GM23248 (cell line): ENCODE measurements around the gene INTS7. TPM values are rescaled to one million over a fixed set of nuclear protein-coding genes. Genes with fewer than 3 reads are reported as not detected.
A peak's percentile ranks its signal among the peaks of the same experiment; 100 is the strongest.

Experiments used
- DNase-seq: peaks from one replicate; pipeline ENCODE4 v3.0.0-alpha.2; 2015
- H2AFZ ChIP-seq: fragments of 200-600 bp; sonication (generic); 2 replicates; pipeline ENCODE4 v1.6.1; 2016; ENCODE audit warnings: antibody characterized with exemption
- H3F3A ChIP-seq: fragments of 200-600 bp; sonication (generic); 2 replicates; pipeline ENCODE4 v1.6.1; 2016; ENCODE audit warnings: mild to moderate bottlenecking, antibody characterized with exemption, mixed run types; ENCODE audit not compliant: insufficient read depth
- H3K27ac ChIP-seq: fragments of 200-600 bp; sonication (generic); 2 replicates; pipeline ENCODE4 v1.5.1; 2016; ENCODE audit warnings: mild to moderate bottlenecking
- H3K27me3 ChIP-seq: fragments of 200-600 bp; sonication (generic); replicated peaks from 2 replicates; pipeline ENCODE4 v1.6.1; 2016; ENCODE audit warnings: mild to moderate bottlenecking; ENCODE audit not compliant: insufficient read depth
- H3K36me3 ChIP-seq: fragments of 200-600 bp; sonication (generic); 2 replicates; pipeline ENCODE4 v1.6.1; 2016; ENCODE audit warnings: low read depth, mild to moderate bottlenecking
- H3K4me1 ChIP-seq: fragments of 200-600 bp; sonication (generic); 2 replicates; pipeline ENCODE4 v1.6.1; 2016; ENCODE audit warnings: mild to moderate bottlenecking; ENCODE audit not compliant: insufficient read depth
- H3K4me2 ChIP-seq: fragments of 200-600 bp; sonication (generic); one replicate; pipeline ENCODE4 v1.6.1; 2016; ENCODE audit warnings: mild to moderate bottlenecking; ENCODE audit not compliant: unreplicated experiment
- H3K4me3 ChIP-seq: fragments of 200-600 bp; sonication (generic); 2 replicates; pipeline ENCODE4 v1.5.1; 2016; ENCODE audit warnings: mild to moderate bottlenecking
- H3K79me2 ChIP-seq: fragments of 200-600 bp; sonication (generic); 2 replicates; pipeline ENCODE4 v1.6.1; 2016; ENCODE audit warnings: mild to moderate bottlenecking; ENCODE audit not compliant: insufficient read depth
- H3K9ac ChIP-seq: fragments of 200-600 bp; sonication (generic); 2 replicates; pipeline ENCODE4 v1.6.1; 2016; ENCODE audit warnings: mild to moderate bottlenecking
- H3K9me2 ChIP-seq: fragments of 200-600 bp; sonication (generic); 2 replicates; pipeline ENCODE4 v1.6.1; 2016; ENCODE audit warnings: mixed run types, mild to moderate bottlenecking, moderate library complexity; ENCODE audit not compliant: insufficient read depth
- H3K9me3 ChIP-seq: fragments of 200-600 bp; sonication (generic); one replicate; pipeline ENCODE4 v1.6.1; 2017; ENCODE audit warnings: low read depth
- H4K20me1 ChIP-seq: fragments of 200-600 bp; sonication (generic); 2 replicates; pipeline ENCODE4 v1.6.0; 2016; ENCODE audit not compliant: insufficient read depth
- EZH2 ChIP-seq: fragments of 200-600 bp; sonication (generic); IDR thresholded peaks from 2 replicates; pipeline ENCODE4 v1.6.1; 2018; ENCODE audit warnings: antibody characterized with exemption, mild to moderate bottlenecking; ENCODE audit not compliant: insufficient read depth, poor library complexity, severe bottlenecking
- EZH2phosphoT487 ChIP-seq: fragments of 200-600 bp; sonication (generic); IDR thresholded peaks from 2 replicates; pipeline ENCODE4 v1.6.1; 2018; ENCODE audit warnings: antibody characterized with exemption, moderate library complexity, mild to moderate bottlenecking, low read depth; ENCODE audit not compliant: insufficient read depth
- WGBS, 2 experiments: methylation state at CpG; one replicate each; pipeline ENCODE4 v1.1.6; 2015 to 2017; ENCODE audit warnings: low lambda C conversion rate in 2 of 2, low coverage in 1 of 2; ENCODE audit errors: missing lambda C conversion rate in 2 of 2; 5-methylcytosine and 5-hydroxymethylcytosine counted together
- in situ Hi-C: fragments of 300-500 bp; cut with MboI; formaldehyde crosslinking; loops from 2 replicates; pipeline ENCODE4 v1.15.0; 2020
- polyA plus RNA-seq: library from polyadenylated mRNA; unstranded; fragments of >200 nt; fragmentation: Nextera tagmentation; extraction: Ambion mirVana; gene quantifications from 2 replicates; pipeline ENCODE4 v1.2.1, GENCODE V29; 2016
- total RNA-seq: library from RNA; depleted of rRNA; stranded (reverse); fragments of >200 nt; shearing (Covaris generic); gene quantifications from 2 replicates; pipeline ENCODE4 v1.2.3, GENCODE V29; 2014

The INTS7 gene
- total and polyA plus RNA-seq, 2 experiments from 2014 or later: 9.8 to 12.1 TPM

DNA sequence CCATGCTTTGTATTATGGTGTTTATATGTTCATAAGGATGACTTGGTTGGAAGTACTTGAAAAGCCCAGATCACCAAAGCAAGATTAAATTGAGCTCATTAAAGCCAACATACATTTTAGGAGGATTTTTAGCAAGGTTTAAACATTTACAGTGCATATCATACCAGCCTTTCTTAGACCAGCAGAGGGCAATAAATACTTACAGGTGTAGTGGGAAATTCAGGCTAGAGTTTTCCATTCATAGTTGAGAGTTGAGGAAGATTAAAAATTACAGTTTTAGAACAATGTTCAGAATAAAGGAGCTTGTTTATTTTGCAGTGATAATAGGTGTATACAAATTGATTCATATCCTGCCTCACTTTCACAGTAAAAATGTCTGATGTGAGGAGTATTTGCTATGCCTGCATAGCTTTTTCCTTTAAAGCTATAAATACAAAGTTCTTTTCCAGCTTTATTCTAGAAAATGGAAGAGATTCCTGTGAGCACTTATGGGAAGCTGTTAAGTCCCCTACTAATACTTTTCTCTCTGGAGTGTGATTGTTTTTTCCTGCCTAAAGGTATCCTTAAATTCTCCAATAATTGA lies 35.5 kb upstream of the INTS7 start:
- Histone ChIP-seq H3K9me3 (no peaks in the 10 kb centered on the region), H3K27ac (no peak overlapping the region), H3K9me2 (no peaks in the 10 kb centered on the region), H4K20me1 (no peaks in the 10 kb centered on the region), H3K36me3 (no peaks in the 10 kb centered on the region), H3F3A (no peaks in the 10 kb centered on the region), H2AFZ (no peak overlapping the region), H3K4me1 (no peaks in the 10 kb centered on the region), H3K4me3 (no peak overlapping the region), H3K27me3 (no peaks in the 10 kb centered on the region), H3K79me2 (no peaks in the 10 kb centered on the region), H3K4me2 (no peak overlapping the region), H3K9ac (no peak overlapping the region)
- no peak for TF ChIP-seq EZH2
- TF ChIP-seq EZH2phosphoT487: no peak
- peak; percentile 79 for DNase-seq
- in situ Hi-C loops: loop anchor here (5.0 kb wide), 1 partner anchor 301 kb away; no protein-coding TSS in a partner anchor

DNA sequence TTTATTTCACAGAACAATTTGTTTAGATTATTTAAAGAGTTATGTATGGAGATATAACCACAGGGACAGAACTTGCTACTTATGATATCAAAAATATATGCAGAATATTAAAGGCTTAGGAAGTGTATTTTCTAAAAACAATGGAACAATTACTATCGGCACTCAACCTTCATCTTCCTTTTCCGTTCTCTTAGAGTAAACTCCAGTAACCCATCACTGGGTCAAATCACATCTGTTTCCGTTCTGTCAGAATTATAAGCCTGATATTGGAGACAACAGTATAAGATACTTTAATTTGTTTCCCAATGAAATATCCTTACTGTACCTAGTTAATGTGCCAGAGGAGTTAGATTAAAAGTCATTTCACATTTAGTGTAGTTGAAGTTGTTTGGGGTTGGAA lies 32.4 kb upstream of the INTS7 start:
- H3K36me3 ChIP-seq: no peaks in the 10 kb centered on the region
- H3K4me1 ChIP-seq: no peaks in the 10 kb centered on the region
- TF ChIP-seq EZH2: no peak
- no peak for TF ChIP-seq EZH2phosphoT487
- no peaks in the 10 kb centered on the region for H3K27me3 ChIP-seq
- no peak for DNase-seq
- H4K20me1 ChIP-seq: no peaks in the 10 kb centered on the region
- H3K4me2 ChIP-seq: no peak overlapping the region
- H3K79me2 ChIP-seq: no peaks in the 10 kb centered on the region
- no peak overlapping the region for H3K27ac ChIP-seq
- H3K9me3 ChIP-seq: no peaks in the 10 kb centered on the region
- 93 to 94% methylated on average over 3 of the region's 3 CpGs for WGBS, 2 experiments
- no peaks in the 10 kb centered on the region for H3K9me2 ChIP-seq
- in situ Hi-C loops: loop anchor here (10.0 kb wide), 1 partner anchor 387 kb away; no protein-coding TSS in a partner anchor
- H3K9ac ChIP-seq: no peak overlapping the region
- H3K4me3 ChIP-seq: no peak overlapping the region
- no peaks in the 10 kb centered on the region for H3F3A ChIP-seq
- H2AFZ ChIP-seq: no peak overlapping the region

DNA sequence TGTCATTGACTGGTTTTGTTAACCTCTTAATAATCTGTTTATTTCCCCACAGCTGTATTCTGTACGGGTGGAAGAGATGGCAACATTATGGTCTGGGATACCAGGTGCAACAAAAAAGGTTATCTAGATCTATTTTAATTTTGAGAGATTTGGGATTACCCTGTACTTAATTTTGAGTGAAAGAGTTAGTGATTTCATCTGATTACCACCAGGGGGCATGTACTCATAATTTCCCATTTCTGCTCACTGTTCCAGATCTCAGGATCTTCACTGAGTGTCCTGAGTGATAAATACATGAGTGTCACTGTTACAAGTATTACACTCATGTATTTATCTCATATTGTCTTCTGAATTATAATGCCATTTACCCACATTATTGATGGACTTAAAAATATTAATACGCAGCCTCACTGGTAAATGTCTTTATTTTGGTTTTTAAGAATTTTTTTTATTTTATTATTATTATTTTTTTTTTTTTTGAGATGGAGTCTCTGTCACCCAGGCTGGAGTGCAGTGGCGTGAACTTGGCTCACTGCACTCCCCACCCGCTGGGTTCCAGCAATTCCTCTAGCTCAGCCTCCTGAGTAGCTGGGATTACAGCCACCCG lies 27.6 kb upstream of the INTS7 start:
- Histone ChIP-seq H4K20me1 (no peaks in the 10 kb centered on the region), H3K27me3 (no peaks in the 10 kb centered on the region), H3K4me3 (no peak overlapping the region), H3K9ac (no peak overlapping the region), H3F3A (no peaks in the 10 kb centered on the region), H3K9me3 (no peaks in the 10 kb centered on the region), H3K9me2 (no peaks in the 10 kb centered on the region), H2AFZ (no peak overlapping the region), H3K4me2 (no peak overlapping the region), H3K4me1 (no peaks in the 10 kb centered on the region), H3K36me3 (no peaks in the 10 kb centered on the region), H3K79me2 (no peaks in the 10 kb centered on the region), H3K27ac (no peak overlapping the region)
- in situ Hi-C loops: loop anchor here (10.0 kb wide), 1 partner anchor 392 kb away; no protein-coding TSS in a partner anchor
- no peak for TF ChIP-seq EZH2
- TF ChIP-seq EZH2phosphoT487: no peak
- 49 to 52% methylated on average over 5 of the region's 5 CpGs for WGBS, 2 experiments
- DNase-seq: peak; percentile 78

DNA sequence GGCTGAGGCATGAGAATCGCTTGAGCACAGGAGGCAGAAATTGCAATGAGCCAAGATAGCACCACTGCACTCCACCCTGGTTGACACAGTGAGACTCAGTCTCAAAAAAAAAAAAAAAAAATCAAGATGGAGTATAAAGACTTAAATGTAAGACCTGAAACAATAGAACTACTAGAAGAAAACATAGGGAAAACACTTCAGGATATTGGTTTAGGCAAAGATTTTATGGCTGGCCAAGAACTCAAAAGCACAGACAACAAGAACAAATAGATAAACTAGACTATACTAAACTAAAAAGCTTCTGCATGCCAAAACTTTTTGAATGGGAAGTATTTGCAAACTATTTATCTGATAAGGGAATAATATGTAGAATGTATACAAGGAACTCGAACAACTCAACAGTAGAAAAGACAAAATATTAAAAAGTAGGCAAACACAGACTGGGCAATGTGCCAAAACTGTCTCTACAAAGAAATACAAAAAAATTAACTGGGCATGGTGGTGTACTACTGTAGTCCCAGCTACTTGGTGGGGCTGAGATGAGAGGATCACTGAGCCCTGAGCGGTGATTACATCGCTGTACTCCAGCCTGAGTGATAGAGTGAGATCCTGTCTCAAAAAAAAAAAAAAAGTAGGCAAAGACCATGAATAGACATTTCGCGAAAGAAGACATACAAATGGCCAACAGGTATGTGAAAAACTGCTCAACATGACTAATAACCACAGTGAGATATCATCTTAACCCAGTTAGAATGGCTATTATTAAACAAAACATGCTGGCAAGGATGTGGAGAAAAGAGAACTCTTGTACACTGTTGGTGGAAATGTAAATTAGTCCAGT lies 25.5 kb upstream of the INTS7 start:
- Histone ChIP-seq H3K36me3 (peaks cover 4% of the 10 kb centered on the region; the same call in 1 of the 2 replicates), H3K9me3 (no peaks in the 10 kb centered on the region), H3K27me3 (no peaks in the 10 kb centered on the region), H3K27ac (no peak overlapping the region), H3F3A (no peaks in the 10 kb centered on the region), H3K9me2 (no peaks in the 10 kb centered on the region), H3K4me3 (no peak overlapping the region), H4K20me1 (no peaks in the 10 kb centered on the region), H3K79me2 (no peaks in the 10 kb centered on the region), H2AFZ (no peak overlapping the region), H3K9ac (no peak overlapping the region), H3K4me1 (no peaks in the 10 kb centered on the region), H3K4me2 (no peak overlapping the region)
- TF ChIP-seq EZH2phosphoT487 (no peak), EZH2 (no peak)
- DNase-seq: peak; percentile 27
- 80 to 81% methylated on average over 6 of the region's 6 CpGs for whole genome bisulfite sequencing, 2 experiments
- in situ Hi-C loops: loop anchor here (10.0 kb wide), 1 partner anchor 394 kb away; no protein-coding TSS in a partner anchor
